Measurements from ENCODE around the gene PTF1A.

Gene PTF1A

DNA sequence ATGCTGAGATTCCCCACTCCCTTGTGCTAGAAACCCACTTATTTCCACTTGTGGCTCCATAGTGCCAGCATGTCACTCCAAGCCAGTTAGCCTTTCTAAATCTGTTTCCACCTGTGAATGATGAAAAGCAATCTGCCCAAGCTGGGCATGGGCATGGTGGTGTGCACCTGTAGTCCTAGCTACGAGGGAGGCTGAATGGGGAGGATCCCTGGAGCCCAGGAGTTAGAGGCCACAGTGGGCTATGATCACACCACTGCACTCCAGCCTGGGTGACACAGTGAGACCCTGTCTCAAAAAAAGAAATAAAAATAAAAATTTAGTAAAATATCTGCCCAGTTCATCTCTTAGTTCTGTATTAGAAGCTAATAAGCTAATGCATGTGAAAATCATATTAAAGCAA is 5.0 kb upstream of the PTF1A start:
- no peak for DNase-seq

DNA sequence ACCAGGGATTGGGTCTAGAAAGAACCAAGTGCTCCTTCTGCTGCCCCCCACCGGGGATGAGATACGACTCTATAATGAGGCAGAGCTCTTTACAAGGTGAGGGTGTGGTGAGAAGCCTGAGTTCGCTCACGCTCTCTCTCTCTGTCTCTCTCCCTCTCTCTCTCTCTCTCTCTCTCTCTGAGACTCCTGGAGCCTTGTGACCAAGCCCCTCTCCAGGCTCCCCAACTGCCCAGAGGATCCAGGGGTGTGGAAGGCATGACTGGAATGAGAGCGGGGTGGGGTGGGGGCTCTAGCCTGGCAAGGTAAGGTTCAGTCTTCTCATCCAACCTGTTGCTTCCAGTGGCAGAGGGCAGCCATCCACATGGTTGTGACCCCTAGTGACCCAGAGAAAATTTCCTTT is 3.1 kb upstream of the PTF1A start:
- DNase-seq: no peak

DNA sequence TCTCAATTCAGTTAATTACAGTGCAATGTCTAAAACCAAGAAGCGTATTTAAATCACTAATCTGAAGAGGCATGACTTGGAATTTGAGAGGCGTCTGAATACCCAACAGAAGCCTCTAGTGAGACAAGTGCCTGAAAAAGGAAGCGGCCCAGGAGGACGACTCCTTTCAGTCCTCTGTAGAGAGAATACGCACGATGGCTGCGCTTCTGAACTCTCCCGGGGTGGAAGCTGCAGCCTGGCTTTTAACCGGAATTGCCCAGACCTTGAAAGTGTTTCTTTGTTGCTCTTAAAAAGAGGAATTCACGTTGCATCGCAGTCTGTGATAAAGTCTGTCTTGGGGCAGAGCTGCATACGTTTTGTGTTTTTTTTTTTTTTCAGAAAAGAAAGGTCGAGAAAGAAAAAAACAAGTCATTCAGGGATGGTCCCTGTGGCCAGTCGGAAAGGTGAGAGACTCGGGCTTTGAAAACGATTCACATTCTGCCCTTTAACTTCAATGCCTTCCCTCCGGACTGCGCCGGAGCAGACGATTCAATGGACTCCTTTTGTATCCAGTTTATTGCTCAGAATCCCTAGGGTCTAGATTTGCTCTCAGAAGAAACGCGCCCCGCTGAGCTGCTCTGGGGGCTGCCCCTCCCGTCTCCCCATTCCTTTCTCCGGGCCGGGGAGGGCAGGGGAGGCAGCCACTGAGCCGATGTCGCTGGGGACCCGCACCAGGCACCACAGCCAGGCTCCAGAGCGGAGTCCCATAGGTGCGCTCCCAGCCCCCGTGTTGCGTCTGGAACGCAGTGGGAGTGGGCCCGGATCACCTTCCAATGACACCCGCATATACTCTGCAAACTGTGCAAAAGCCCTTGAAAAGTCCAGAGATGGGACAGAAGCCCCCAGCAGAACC is 994 bp upstream of the PTF1A start:
- peak in 1 of 2 experiments; percentile 19 for DNase-seq

DNA sequence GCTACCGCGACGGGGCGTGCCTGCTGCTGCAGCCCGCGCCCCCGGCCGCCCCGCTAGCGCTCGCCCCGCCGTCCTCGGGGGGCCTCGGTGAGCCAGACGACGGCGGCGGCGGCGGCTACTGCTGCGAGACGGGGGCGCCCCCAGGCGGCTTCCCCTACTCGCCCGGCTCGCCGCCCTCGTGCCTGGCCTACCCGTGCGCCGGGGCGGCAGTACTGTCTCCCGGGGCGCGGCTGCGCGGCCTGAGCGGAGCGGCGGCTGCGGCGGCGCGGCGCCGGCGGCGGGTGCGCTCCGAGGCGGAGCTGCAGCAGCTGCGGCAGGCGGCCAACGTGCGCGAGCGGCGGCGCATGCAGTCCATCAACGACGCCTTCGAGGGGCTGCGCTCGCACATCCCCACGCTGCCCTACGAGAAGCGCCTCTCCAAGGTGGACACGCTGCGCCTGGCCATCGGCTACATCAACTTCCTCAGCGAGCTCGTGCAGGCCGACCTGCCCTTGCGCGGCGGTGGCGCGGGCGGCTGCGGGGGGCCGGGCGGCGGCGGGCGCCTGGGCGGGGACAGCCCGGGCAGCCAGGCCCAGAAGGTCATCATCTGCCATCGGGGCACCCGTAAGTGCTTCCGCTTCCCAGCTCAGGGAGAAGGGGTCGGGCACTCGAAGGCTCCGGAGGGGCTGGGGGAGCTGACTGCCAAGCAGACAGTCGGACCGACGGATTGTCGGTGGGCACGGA is 761 bp downstream of the PTF1A start:
- DNase-seq: peak in 1 of 2 experiments; percentile 47

DNA sequence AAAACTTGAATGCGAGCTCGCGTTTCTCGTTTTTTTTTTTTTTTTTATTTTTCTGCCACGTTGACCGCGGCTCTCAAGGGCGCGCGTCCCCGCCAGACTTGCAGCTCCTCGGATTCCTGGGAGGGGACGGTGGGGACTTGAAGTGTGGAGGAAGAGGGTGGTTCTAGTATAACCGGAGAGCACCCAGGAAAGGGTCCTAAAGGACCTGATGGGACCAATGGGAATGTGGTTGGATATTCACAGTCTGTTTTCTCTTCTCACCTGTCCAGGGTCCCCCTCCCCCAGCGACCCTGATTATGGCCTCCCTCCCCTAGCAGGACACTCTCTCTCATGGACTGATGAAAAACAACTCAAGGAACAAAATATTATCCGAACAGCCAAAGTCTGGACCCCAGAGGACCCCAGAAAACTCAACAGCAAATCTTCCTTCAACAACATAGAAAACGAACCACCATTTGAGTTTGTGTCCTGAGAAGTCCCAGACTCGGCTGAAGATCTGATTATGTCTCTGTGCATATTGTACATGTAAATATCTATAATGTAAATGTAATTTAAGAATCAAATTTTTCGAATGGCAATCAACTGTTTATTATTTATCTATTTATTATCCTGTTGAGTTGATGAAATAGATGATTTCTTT is 1.4 kb downstream of the PTF1A start:
- no peak for DNase-seq

DNA sequence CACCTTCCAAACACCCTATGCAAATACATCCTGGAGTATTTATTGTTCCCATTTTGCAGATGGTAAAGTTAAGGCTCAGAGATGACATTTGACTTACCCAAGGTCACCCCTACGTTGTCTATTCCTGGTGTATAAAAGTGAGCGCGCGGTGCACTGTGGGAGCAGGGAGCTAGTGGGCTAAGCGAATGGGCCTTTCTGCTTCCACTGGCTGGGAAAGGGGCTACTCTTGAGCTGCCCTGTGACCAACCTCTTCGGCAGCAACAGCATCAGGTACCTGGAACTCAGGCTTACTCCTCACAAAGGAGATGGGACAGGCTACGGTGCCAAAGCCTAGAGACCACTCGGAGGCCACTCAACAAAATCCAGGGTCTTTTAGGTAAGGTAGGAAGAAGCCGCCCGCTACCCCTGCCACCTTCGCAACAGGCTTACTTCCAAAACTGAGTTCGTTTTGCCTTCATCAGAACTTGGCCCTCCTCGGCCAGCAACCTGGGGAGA is 2.4 kb downstream of the PTF1A start:
- DNase-seq: no peak

DNA sequence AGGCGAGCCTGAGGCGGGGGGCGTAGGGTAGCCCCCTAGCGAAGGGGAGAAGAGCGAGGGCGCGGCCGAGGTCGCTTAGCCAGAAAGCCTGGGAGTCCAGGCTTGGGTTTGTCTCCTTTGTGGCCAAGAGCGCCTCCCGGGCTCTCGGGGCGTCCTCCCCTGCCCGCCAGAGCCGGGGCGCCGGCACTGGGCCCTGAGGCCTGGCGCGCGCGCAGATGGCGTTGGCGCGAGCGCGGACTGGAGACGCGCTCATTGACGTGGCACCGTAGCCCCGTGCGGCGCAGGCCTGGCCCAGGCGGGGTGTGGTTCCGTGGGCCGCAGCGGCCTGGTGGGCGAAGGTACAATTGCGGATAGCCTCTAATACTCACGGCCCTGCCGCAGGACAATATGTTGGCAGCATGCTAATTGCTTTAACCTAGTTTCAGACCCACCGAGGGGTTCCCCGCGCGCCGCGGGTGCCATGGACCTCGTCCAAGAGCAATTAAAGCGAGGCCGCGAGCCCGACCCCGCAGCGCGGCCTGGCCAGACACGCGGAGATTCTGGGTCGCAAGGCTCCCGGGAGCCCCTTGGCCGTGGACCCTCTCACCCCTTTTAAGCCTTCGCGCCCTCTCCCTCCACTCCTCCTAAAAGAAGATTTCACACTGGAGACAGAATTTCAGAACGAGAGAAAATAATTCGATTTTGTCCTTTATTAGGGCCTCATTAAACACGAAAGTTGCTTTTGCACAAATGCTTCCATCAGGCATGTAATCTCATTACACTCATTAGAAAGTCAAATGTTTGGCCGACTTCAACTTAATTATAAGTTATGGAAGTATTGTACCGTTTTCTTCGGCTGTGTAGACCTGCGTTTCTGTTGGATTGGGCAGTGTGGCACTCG is 3.1 kb downstream of the PTF1A start:
- no peak for DNase-seq

DNA sequence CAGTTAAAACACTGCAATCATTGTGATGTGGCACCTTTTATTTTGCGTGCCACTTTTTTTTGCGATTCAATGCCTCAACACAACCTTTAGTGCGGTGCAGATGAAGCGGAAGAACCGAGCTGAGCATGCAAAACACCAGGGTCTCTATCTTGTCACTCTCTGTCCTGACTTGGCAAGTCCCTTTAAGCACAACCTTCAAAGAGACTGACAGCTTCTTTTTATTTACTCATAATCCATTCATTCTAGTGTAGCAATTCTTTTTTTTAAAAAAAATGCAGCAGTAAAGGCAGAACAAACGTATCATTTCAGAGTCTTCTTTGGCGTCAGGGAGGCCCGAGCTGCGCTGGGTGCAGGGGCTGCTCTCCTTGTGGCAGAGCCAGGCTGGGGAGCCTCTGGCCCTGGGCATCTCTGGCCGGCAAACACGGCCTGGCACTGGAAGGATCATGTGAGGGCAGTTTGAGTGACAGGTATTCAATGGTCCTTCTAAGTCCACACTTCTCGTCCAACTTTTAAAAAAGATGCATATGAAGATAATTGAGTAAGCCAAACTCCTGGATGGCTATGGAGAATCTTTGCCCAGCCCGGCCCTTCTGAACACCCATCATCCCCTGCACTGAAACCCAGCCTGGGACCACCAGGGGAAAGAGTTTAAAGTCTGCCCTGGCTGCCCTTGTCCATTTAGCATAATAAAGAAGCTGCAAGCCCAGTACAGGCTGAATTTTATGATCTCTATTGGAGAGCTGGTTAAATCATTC is 3.9 kb downstream of the PTF1A start:
- no peak for DNase-seq

DNA sequence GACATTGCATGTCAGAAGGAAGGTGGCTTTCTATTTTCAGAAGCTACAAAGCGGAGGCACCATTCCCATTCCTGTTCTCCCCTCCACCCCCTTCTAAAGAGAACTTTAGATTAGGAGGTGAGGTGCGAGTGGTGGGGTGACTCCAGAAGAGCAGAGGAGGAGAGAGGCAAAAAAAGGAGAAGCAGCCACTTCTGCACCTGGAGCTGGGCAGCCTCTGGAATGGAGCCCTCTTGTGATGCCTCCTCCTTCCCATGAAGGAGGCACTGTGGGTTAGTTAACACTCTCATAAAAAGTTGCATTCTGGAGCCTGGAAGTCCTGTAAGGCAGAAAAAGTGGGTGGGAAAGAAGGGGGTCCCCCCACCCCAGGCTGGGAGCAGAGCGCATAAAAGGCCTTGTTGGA is 4.8 kb downstream of the PTF1A start:
- DNase-seq: no peak

DNA sequence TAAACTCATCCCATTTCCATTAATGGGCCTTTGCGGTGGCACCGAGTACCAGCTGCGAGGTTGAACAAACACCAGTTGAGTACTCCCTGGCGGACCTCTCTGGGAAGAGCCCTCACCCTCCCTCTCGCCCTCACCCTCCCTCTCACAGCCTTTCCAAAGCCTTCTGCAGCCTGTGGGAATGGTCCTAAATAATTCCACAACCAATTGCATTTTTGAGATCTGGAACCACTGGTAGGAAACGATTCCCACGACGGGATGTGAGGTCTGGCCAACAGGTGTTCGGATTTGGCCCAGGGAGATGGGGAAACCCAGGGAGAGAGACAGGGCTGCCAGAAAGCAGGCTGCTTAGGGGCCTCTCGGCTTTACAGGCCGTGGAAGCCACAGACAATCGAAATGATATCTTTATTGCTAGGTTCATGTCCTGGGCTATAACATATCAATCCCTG is 5.3 kb downstream of the PTF1A start:
- DNase-seq: peak in 1 of 2 experiments; percentile 71

DNA sequence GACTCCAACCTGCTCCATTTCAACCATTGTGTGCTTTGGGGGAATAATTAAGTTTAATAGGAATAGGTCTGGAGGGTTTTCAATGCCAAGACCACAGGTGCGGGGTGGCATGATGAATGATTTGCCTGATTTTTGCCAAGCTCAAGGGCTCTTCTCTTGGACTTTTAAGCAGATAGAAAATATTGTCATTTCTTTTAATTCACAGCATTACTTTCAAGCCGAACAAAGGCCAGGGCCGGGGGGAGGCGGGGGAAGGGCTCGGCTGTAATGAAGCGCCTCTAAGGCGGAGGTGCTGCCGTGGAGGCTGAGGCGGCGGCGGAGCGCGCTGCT is 6.5 kb downstream of the PTF1A start:
- no peak for DNase-seq

DNA sequence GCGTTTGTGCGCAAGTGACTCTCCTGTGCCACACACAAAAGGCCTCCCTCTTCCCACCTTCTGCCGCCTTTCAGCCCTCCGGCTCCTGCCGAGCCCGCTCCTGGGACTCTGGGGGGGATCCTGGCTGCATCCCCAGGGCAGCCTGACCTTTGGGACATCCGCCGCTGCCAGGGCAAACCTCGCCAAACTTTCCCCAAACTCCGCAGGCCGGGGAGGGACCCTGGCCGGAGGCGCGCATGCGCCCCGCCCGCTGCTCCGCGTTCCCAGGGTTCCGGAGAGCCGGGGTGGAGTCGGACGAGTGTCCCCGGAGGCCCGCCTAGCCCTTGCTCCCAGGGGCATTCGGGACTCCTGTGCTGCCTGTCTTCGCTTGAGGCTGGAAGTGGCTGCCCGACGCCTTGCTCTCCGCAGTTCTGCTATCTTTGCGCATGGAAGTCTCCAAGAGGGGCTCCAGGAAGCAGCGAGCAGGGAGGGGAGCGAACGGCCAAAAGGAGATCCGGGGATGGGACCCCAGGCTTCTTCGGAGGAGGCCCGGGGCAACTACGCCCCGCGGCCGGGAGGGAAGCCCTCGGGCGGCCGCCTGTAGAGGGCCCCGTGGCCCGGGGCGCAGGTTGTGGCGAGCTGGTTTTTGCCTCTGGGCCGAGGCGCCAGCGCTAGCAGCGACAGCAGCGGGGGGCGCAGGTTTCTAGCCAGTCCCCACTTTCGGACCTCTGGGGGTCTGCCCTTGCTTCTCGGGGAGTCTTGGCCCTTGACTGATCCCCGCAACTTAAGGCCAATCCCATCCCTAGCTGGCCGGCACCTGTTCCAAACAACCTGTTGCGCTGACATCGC is 7.0 kb downstream of the PTF1A start:
- no peak for DNase-seq

DNA sequence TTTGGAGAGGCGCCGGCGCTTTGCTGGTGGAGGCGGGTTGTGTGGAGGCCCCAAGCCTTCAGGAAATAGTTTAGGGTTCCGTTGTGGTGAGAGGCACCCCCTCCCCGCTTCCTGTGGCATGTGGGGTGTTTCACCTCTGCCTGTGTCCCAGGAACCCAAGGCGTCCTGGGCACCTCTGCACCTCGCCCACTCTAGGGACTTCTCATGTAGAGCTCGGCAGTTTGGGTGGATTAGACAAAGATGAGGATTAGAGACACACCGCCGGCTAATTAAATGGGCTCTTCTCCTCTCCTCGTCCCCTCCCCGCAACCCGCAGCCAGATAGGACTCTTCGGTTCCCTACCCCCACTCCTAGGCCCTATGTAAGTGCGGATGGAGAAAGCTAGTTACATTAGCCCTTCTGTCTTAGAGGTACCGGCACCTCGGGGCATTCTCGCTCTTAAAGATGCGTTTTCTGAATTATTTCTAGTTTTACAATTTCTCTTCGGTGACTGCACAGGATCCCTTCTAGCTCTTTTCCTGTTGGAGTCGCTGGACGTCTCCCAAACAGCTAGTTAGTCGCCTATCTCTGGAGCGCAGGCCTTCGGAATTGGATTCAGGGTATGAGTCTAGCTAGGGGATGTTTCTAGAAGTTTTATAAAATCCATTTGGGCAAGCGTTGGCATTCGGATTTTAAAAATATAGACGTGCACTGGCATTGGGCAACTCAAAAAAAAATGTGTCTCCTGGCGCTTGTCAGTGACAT is 7.8 kb downstream of the PTF1A start:
- no peak for DNase-seq

DNA sequence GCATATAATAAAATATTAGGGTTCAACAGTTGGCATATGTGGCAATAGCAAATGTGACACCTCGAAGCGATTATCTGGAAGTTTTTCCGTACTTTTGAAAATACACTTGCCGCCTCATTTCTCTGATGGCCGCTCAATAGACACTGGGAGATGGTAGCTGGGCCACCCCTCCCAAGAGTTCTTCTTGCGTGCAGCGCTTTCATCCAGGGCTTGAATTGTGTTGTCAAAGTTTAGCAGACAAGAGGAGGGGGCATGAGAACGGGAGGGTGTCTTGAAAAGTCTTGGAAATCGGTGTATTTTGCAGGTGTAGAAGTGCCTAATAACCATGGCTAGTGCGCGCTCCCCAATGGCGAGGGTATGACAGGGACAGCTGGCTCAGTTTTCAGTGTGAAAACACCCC is 8.5 kb downstream of the PTF1A start:
- DNase-seq: no peak

DNA sequence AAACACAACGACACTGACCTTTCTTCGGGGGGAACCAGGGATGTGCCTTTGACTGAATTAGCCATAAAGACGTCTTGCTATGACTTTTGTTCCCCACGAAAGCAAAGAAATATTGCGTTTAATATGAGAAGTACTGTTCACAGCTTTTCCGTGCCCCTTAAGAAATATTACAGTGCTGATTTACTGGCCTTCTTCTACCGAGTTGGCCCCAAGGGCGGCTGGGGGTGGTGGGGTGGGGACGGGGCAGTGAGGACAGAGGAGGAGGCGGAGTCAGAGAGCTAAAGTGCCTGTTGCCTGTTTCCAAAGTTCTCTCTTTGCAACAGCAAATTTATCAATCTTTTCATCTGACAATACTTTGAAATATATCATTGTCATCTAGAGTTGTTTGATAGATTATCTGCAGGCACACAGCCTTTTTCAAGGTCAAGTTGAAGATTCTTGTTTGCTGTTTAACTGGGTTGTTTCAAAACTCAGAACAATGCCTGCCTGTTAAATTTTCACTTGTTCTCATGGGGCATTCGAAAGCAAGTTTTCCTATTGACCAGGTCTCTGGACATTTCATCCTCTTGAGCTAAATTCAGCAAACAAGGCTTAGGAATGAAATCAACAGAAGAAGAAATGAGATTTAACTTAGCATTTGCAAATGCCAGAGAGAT is 9.0 kb downstream of the PTF1A start:
- no peak for DNase-seq

DNA sequence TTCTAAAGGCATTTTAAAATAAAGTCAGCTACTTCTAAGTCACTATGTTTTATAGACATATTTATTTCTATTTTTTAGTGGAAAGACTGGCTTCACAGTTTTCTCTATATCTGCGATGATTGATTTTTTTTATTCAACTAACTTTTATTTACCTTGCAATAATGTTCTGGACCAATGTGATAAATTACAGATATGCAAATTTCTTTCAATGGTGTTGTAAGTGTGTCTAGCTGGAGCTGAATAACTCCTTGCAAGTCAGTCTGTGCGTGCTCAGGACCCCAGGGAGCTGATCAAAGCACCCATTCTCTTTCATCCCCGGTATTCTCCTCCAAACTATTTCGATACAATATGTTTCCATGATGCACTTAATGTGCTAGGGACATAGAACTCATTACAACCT is 9.7 kb downstream of the PTF1A start:
- no peak for DNase-seq

DNA sequence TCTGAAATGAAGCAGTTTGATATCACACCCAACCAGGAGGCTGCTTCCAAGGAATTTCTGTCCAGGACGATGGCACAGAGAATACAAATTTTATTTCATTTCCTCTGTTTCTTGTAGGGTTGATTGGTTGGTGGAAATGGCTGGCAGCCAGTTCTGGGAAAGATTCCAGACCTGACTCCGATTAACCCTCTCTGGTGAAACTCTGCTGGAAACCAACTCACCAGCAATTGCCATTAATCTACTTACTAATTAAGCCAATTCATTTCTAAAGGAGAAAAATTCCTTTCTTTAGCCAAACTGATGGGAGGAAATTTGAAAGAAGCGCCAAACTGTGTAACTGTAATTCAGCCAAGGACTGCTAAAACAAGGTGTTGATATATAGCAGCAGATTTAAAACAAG is 10.7 kb downstream of the PTF1A start:
- no peak for DNase-seq

DNA sequence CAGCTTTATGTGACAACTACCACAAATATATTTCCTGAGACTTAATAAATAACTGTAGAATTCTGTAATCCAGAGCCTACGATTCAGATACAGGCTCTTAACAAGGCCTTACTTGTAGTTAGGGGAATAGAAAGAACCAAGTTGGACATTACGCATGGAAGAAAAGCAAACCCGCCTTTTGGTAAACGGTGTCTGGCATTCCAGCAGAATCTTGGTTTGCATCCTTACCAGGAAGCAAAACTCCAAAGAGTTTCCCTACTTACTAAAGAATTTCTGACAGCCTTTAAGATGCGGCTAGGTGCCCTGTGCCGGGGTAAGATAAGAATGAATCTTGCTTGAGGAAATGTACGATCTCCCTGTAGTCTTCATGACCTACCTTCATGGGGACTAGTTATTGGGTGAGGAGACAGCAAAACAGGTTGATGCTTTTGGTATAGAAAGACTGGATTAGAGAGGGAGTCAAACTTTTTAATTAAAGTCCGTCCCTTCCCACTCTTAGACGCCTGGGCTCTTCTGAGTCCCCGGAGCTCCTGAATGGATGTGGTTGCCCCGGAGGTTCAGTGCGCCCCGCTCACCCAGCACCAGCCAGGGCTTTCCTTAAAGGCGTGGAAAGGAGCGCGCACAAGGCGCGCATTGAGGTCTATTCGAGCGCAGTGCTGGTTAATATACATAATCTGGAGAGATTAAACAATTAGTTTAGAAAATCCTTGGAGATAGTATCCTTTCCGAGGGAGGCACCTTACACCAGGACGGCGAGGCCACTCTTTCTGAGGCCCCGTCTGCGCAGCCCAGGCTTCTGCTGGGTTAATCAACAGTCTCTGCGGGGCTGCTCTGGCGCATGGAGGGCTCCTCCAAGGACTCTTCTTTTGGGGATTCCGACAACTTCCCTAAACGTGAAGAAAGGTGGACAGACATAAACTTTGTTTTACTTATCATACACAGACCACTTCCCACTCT is 11.5 kb downstream of the PTF1A start:
- DNase-seq: no peak
